ENCODE data around the gene SCPEP1.

The SCPEP1 gene

GRCh38 chr17:57004944-57005579 lies 27.1 kb downstream of the SCPEP1 start:
- FAIRE-seq, result no peak

GRCh38 chr17:57006040-57006439 lies 28.1 kb downstream of the SCPEP1 start:
- FAIRE-seq, result no peak

- no peak for FAIRE-seq
These were observed 31.0 kb downstream of the SCPEP1 start for GRCh38 chr17:57008958-57009357.

GRCh38 chr17:57009737-57010445 lies 32.0 kb downstream of the SCPEP1 start:
- no peak for FAIRE-seq

- no peak for FAIRE-seq
These were observed 32.6 kb downstream of the SCPEP1 start for GRCh38 chr17:57010487-57010886.

- FAIRE-seq, result no peak
These were observed 33.6 kb downstream of the SCPEP1 start for GRCh38 chr17:57011491-57012015.

GRCh38 chr17:57016071-57016763 lies 38.3 kb downstream of the SCPEP1 start:
- FAIRE-seq, result no peak

GRCh38 chr17:57016764-57017116 lies 38.8 kb downstream of the SCPEP1 start:
- no peak for FAIRE-seq

- FAIRE-seq, result no peak
These were observed 39.7 kb downstream of the SCPEP1 start for GRCh38 chr17:57017625-57018024.

- no peak for FAIRE-seq
These were observed 42.3 kb downstream of the SCPEP1 start for GRCh38 chr17:57020208-57020607.

GRCh38 chr17:57021226-57021940 lies 43.5 kb downstream of the SCPEP1 start:
- FAIRE-seq, result no peak

- no peak for FAIRE-seq
These were observed 47.9 kb downstream of the SCPEP1 start for GRCh38 chr17:57025876-57026275.

- no peak for FAIRE-seq
These were observed 49.9 kb downstream of the SCPEP1 start for GRCh38 chr17:57027852-57028251.

- no peak for FAIRE-seq
These were observed 54.4 kb downstream of the SCPEP1 start for GRCh38 chr17:57032343-57032742.

- FAIRE-seq, result no peak
These were observed 55.4 kb downstream of the SCPEP1 start for GRCh38 chr17:57033296-57033695.

GRCh38 chr17:57034807-57035754 lies 57.1 kb downstream of the SCPEP1 start:
- no peak for FAIRE-seq

- no peak for FAIRE-seq
These were observed 58.1 kb downstream of the SCPEP1 start for GRCh38 chr17:57035971-57036481.

GRCh38 chr17:57037411-57037810 lies 59.5 kb downstream of the SCPEP1 start:
- FAIRE-seq, result no peak

GRCh38 chr17:57038486-57038885 lies 60.6 kb downstream of the SCPEP1 start:
- no peak for FAIRE-seq

- FAIRE-seq, result no peak
These were observed 62.6 kb downstream of the SCPEP1 start for GRCh38 chr17:57040571-57040970.

- FAIRE-seq, result no peak
These were observed 65.3 kb downstream of the SCPEP1 start for GRCh38 chr17:57043276-57043675.

All from A204.1 (cell line).